Anterior cingulate cortex (tissue), 58 donors: Measurements from ENCODE around the gene KRTAP19-3.
"Not testable (repeated sequence)": the region's sequence is repeated elsewhere in the genome, so short reads cannot be mapped to it uniquely, and the experiment has no call there.

Experiments used
- DNase-seq, 58 donors: peaks; one replicate each; lab custom pipeline; 2025; lab: John Stamatoyannopoulos, UW

Gene KRTAP19-3

GRCh38 chr21:30491963-30492428, at the start of gene KRTAP19-3:
Gene KRTAP19-3, minus strand, starts transcription at chr21:30492013. Its CDS starts 56 bp downstream, at chr21:30491957.
- no peak for DNase-seq

- no peak for DNase-seq
Measured at GRCh38 chr21:30518876-30519275, 27.1 kb upstream of the KRTAP19-3 start.

GRCh38 chr21:30515681-30516080, 23.9 kb upstream of the KRTAP19-3 start:
- no peak for DNase-seq

GRCh38 chr21:30505621-30506205, 13.9 kb upstream of the KRTAP19-3 start:
- DNase-seq: not testable (repeated sequence)

- no peak for DNase-seq
Measured at GRCh38 chr21:30502041-30502440, 10.2 kb upstream of the KRTAP19-3 start, which contains the start of gene KRTAP19-5. Gene KRTAP19-5, minus strand, starts transcription at chr21:30502141. Its CDS starts 51 bp downstream, at chr21:30502090.

GRCh38 chr21:30497065-30497464, 5.3 kb upstream of the KRTAP19-3 start, which contains the start of gene KRTAP19-4:
Gene KRTAP19-4, minus strand, starts transcription at chr21:30497165. Its CDS starts 55 bp downstream, at chr21:30497110.
- DNase-seq: no peak

GRCh38 chr21:30487336-30487735, 4.5 kb downstream of the KRTAP19-3 start, which contains the start of gene KRTAP19-2:
Gene KRTAP19-2, minus strand, starts transcription at chr21:30487436. Its CDS starts 88 bp downstream, at chr21:30487348.
- DNase-seq: no peak

- no peak for DNase-seq
Measured at GRCh38 chr21:30486180-30486579, 5.6 kb downstream of the KRTAP19-3 start.

- DNase-seq: no peak
Measured at GRCh38 chr21:30482130-30482529, 9.7 kb downstream of the KRTAP19-3 start.

GRCh38 chr21:30480145-30480544, 11.7 kb downstream of the KRTAP19-3 start, which contains the start of gene KRTAP19-1:
Gene KRTAP19-1, minus strand, starts transcription at chr21:30480367. Its CDS starts 50 bp downstream, at chr21:30480317.
- no peak for DNase-seq

GRCh38 chr21:30479259-30479658, 12.6 kb downstream of the KRTAP19-3 start:
- DNase-seq: no peak

- no peak for DNase-seq
Measured at GRCh38 chr21:30478004-30478403, 13.8 kb downstream of the KRTAP19-3 start.

- DNase-seq: no peak
Measured at GRCh38 chr21:30468900-30469714, 22.7 kb downstream of the KRTAP19-3 start.

- no peak for DNase-seq
Measured at GRCh38 chr21:30463713-30464112, 28.1 kb downstream of the KRTAP19-3 start.

GRCh38 chr21:30448514-30448913, 43.3 kb downstream of the KRTAP19-3 start:
- no peak for DNase-seq

GRCh38 chr21:30447056-30447455, 44.8 kb downstream of the KRTAP19-3 start:
- DNase-seq: no peak

GRCh38 chr21:30444204-30444603, 47.6 kb downstream of the KRTAP19-3 start:
- no peak for DNase-seq

GRCh38 chr21:30443226-30443625, 48.6 kb downstream of the KRTAP19-3 start:
- no peak for DNase-seq
